HG02970 (cell line): ENCODE data around the gene EEPD1.

ENCODE experiments used
- ATAC-seq: cut with Tn5 transposase; IDR thresholded peaks from one replicate; pipeline ENCODE4 v1.9.1; 2021; ENCODE audit warnings: mild to moderate bottlenecking, moderate library complexity, moderate number of reproducible peaks; ENCODE audit not compliant: unreplicated experiment, low FRiP score

Gene EEPD1

DNA sequence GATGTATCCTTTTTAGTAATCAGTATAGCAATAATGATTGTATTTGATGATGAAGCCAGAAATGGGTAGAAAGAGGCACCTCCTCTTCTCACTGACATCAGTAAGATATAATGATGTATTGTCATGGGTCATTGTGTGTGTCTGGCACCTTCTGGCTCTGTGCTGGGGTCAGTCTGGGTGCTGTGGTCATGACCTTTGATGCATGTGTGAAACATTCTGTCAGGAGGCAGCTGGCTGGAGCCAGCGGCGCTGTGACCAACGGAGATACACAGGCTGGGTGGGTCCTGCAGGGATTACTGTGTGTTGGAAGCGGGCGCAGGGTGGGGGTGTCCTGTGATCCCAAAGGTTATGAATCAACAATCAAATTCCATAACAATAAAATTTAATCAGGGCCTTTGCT, 35.2 kb downstream of the EEPD1 start:
- ATAC-seq = no peak

DNA sequence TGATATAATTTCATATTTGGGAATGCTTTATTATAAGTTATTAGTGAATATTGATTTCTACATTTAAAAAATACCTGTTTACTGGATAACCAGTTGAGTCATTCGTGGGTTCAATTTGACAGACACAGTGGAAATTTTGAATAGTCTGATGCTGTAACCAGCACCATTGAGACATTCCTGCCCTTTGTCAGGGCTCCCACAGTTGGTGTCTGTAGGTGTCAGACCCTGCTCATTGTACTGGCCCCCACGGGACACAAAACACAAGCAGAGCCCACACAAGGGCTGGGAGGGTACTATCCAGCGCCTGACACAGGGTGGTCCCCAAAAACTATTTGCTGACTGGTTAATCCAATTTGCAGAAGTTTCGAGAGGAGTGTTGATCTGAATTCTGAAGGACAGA, 35.9 kb downstream of the EEPD1 start:
- no peak for ATAC-seq

DNA sequence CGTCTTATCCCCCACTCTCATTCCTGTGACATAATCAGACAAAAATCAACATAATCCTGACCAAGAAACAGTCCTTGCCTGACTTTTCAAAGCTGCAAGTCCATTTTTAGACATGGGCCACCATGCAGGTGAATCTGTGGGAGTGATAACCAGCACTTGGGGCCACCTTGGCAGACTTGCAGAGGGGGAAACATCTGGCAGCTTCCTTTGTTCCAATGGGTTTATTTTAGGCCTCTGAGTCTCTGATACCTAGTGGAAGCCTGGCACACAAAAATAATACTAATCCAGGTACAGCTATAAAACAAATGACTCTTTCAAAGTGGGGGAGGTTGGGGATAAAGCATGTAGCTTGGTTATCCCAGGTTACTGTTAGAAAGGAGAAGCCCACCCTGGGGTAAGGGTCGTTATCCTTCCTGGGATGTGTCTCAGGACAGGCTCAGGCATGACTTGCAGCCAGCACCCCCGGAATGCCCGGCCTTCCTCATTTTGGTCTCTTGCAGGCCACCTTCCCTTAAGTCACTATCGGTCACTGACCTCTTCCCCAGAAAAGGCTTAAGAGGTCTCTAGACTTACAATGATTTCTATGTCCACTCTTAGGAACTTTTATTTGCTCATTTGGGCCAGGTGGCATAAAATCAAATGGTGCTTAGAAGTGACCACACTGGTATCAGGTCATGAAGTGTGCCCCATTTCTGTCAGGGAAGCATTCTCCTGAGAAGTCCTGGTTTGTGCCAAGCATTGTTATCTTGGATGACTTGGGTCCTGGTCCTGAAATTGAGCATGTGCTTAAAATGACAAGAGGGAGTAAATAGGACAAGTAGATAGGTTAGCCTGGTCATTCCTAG, 37.6 kb downstream of the EEPD1 start:
- no peak for ATAC-seq

DNA sequence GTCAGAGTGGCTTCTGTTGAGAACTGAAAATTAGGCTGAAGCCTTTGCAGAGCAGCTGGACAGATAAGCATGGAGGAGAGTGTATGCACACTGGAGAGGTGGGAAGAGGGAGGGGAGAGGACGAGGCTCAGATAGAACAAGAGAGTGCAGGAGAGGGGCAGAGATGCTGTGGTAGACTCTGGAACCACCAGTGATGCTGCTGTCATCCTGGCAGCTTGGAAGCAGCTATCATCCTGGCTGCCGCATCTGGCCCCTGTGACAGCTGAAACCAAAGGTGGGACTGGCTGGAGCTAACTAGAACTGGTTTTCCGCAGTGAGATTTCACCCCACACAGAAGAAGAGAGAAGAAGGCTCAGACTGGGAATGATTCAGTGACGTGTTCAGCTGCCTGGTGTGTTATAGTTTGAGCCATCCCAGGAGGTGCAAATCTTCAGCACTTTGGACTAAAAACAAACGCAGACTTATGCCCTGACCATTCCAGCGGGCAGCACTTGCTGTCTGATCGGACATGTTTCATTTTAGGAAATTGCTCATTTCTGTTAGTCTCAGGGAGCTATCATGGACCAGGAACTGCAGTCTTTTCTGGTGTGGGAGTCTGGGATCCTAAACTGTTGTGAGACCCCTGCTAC, 38.4 kb downstream of the EEPD1 start:
- ATAC-seq = no peak

DNA sequence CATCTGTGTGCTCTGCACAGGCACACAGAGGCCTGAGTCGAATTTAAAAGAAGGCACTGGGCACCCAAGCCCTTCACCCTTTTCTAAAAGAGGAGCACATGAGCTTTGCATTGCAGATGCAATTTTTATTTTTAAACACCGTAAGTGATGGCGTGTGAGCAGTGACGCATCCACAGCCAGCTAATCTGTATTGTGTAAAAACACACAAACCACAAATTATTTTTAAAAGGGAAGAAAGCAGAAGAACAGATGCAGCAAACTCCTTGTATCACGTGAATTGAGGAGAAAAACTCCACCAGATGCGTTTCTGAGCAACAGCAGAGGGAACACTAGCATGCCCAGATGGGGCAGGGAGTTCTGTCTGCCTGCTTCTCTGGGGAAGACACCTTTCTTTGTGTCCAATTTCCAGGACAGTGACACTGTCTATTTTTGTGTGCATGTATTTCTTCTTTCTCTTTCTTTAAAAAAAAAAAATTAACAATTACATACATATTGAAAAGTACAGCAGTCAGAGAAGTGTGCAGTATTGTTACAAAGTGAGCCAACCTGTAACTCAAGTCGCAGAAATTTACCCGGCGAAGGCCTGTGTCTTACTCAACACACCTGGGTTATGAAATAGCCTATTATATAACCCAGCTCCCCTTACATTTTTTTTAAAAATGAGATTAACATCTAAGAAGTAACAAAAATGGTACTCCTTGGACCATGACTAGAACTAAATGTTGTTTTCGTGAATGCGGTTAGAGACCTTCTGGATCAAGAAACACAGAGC, 39.2 kb downstream of the EEPD1 start:
- no peak for ATAC-seq

DNA sequence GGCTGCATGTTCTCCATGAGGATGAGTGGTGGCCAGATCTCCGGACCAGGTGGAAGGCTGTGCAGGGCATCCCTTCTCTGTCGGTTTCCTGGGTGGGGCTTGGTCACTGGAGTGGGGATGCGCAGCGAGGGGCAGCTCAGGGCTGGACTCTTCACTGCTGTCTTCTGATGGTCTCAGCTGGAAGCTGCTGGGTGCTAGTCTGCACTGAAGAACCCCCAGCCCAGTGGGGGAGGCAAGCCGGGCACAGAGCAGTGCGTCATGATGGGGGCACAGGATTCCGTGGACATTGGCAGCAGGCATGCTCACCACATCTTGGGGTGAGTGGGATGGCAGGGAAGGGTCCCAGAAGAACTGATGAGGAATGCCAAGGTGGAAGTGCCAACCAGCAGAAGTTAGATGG, 39.8 kb downstream of the EEPD1 start:
- ATAC-seq = no peak

DNA sequence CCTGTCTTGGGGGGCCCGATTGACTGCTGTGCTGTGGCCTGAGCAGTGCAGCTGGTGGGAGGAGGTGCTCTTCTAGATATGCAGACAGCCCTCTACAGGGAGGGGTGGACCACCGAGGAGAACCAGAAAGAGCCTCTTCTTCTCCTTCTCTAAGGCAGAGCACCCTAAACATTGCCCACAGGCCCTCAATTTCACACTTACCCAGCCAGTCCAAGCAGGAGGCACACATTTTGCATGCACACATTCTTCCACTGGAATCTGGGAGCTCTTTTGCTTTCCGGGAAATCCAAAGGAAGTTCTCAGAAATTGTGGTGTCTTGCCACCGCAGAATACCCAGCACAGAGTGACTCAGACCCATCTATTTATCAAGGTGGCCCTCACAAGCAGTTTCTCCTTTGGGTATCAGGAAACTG, 45.8 kb downstream of the EEPD1 start:
- ATAC-seq = no peak

DNA sequence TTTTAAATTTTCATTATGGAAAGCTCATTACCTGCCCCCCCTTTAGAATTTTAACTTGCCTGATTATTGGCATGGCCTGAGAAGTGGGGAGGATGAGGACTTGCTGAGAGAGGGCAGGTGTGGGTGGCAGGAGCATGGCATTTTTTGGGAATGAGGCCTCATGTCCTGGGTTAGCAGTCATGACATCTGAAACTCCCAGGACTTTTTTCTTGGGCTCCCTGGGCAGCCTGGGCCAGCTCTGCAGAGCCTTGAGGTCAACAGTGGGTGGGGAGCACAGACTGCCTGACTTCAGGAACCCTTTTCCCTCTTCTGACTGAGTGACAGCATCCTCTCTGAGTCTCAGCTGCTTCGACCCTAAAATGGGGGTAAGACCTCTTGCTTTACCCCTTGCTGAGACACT, 46.3 kb downstream of the EEPD1 start:
- no peak for ATAC-seq

DNA sequence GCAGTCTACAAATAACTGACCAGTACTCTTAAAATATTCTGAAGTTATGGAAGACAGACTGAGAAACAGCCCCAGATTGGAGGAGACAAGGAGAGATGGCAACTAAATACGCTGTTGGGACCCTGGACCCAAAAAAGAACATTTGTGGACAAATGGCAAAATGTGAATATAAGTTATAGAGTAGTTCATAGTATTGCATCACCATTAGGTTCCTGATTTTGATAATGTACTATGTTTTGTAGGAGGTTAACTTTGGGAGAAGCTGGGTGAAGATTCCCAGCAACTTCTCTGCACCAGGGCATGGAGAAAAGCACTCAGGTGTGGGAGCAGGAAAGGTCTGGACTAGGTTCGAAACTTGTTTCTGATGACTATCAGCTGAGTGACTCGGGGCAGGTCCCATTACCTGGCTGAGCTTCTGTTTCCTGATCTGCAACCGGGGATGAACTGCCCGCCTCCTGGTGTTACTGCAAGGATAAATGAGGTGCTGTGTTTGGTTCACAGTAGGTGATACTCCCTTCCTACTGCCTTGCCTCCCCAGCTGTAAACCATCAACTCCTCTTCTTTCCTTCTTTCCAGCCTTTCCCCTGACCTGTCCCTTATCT, 48.2 kb downstream of the EEPD1 start:
- no peak for ATAC-seq

DNA sequence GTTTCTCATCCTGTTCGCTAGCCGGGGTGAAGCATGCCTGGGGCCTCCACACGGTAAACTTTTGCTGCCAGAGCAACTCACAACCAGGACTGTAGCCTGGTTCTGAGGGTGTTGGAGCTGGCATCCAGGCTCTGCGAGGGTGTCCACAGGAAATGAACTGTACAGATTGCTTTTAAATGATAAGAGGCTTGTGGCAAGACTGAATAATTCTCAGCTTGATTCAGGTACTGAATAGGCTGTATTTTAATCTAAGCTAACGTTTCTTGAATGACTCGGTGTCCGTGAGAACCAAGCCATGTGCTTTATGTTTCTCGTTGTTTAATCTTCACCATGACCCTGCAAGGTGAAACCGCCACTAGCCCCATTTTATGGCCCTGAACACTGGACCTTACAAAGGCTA, 49.3 kb downstream of the EEPD1 start:
- ATAC-seq = no peak

DNA sequence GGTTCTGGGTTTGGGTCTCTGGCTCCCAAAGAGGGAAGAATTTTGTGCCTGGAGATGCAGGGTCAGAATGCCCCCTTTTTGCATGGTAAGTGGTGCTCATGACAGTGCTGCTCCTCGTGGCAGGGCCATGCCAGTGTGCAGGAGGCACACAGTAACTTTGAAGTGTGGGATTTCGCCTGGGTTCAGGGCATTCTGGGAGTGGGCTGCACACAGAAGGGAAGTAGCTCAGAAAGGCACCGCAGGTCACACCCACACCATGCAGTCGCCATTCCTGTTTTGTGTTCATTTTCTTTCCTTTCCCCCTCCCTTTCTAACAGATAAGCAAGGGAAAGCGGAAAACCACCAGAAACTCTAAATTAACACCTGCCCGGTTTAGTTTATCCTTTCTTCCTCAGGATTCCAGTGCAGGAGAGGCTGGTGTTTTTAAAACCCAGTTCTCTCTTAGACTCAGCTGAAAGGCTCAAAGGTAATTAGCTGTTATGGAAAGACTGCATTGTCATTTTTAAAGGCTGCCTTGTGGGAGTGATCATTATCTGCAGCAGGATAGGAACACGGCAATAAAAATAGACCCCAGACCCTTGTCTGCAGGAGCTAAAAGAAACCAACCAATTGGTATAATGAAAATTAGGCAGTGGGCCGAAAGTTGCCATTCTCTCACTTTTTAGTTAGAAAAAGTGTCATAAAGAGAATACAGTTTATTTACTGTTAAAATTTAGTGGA, 50.2 kb downstream of the EEPD1 start:
- ATAC-seq = no peak

DNA sequence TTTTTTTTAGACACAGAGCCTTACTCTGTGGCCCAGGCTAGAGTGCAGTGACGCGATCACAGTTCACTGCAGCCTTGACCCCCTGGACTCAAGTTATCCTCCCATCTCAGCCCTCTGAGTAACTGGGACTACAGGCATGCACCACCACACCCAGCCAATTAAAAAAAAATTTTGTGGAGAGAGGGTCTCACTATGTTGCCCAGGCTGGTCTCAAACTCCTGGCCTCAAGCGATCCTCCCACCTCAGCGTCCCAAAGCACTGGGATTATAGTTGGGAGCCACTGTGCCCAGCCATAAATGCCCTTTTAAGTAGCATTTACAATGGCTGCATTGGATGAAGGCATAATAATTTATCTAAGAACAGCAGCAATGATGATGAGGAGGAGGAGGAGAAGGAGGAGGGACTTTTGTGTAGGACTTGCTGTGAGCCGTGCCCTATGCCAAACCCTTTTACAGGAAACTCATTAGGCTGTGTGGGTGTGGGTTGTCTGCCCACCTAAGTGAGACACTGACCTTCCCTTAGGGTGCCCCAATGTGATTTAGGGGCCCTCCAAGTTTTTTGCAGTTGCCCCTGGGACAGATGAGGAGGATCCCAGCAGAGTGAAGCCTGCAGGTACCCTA, 51.1 kb downstream of the EEPD1 start:
- ATAC-seq = no peak

DNA sequence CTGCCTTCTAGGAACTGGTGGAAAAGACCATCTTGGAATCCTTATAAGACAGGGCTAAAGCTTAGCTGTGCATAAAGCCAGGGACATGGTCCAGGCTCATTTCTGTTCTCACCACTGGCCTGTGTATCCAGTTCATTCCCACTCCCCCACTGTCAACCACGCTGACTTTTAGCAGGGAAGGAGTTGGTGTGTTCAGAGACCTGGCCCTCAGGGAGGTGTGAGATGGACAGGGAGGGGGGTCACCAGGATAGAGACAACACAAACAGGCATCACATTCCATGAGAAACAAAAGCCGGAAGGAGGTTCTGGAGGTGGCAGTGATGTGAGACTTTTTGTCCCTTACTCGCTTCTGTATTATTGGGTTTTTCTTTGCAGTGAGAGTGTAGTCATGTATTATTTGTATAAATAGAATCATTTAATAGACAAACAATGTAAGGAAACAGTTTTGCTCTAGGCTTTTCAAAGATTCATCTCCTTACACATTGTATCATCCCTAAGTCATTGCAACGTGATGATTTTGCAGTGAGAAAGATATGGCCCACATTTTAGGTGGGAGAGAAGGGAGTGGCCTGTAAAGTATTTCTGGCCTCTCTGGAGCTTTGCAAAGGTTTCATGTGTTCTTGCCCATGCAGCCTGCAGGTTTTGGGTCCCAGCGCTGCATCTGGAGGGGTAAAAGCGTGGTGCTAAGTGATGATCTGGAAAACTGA, 52.0 kb downstream of the EEPD1 start:
- ATAC-seq = no peak

DNA sequence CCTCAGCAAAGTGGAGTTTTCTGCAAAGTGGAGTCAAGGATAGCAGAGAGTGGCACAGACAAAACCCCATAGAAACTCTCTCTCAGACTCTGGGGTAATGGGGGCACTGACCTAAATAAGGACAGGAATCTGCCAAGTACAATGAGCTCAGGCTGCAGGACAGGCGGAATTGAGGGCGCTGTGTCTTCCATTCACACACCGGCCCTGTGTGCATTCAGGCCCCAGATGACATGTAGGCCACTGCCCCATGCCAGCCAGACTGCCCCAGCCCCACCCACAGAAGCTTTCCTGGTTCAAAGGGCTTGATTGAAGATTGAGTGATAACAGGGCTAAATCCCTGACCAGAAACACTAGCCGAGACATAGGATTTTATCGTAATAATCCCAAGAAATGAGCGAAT, 52.7 kb downstream of the EEPD1 start:
- ATAC-seq = no peak

DNA sequence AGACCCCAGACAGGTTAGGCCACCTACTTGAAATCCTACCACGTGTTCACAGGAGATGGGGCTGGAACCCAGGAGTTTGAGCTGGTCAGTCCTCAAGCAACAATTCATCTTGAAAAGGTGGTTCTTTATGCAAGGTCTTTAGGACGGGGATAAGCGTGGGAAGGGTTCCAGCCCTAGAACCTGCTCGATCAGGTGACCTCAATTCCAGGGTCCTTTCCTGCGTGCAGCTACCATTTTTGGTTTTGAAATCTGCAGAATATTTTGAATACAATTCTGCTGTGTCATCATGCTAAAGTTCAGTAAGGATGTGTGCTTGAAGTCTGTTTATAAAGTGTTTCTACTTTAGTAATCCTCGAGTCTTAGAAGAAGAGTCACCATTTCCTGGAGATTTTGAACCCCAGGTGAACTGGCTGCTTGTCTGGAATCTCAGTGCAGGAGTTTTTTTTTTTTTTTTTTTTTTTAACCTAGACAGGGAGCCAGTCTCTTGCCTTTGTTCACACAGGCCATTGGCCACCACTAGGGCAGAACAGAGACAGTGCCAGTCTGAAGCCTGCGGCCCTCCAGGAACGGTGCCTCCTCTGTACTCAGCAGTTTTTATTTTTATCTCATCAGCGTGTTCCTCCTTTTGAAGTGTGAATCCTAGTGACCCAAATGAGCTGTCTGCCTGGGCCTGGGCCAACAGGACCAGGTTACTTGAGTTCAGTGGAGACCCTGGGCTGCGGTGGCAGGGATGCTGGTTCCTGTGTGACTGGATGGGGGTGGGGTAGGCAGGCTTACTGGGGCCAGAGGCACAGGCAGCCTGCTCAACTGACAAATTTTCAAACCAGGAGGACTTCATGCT, 54.6 kb downstream of the EEPD1 start:
- ATAC-seq = no peak

DNA sequence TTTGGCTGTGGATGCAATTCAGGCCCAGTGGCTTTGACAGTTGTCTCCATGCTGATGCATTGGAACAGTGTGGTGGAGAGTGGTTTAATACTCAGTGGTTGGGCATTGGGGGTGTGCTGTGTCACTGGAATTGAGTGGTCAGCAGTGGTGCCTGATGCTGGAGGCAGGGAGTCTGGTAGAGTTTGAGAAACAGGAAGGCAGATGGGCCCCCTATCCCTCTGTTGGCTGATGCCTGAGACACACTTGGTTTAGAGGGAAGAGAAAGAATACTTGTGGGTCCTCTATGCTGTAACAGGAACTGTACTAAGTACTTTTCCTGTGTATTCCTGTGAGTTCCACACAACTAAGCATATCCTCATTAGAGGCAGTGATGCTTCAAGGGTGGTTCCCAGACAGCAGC, 55.4 kb downstream of the EEPD1 start:
- no peak for ATAC-seq

DNA sequence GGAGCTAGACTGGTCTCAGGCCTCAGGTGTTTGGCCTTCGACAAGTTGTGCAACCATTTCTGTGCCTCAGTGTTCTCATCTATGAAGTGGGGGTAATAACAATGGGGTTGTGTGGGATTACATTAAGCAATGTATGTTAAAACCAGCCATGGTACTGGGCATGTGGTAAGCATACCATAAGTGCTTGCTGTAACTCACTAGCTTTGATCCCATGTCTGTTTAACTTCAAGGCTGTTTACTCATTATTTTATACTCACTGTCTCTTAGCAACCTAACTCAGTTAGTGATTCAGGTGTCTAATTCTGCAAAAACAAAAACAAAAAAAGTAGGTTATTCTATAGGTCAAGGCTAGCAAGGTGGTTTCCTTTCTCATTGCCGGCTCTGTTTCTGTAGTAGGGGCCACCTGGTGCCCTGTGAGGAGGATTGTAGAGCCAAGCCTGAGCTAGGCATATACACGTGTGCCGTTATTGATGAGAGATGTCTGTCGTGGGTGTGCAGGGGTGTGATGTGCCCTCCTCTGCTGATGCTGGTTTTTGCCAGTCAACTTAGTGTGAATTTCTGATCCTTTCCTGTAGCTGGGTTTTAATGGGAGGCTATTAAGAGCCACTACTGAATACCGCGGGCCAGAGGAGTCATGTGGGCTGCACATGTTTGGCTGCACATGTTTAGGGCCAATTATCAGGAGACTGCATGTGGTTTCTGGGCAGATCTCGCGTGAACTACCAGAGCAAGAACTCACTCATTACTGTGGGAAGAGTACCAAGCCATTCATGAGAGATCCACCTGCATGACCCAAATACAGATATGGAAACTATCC, 56.2 kb downstream of the EEPD1 start:
- no peak for ATAC-seq

DNA sequence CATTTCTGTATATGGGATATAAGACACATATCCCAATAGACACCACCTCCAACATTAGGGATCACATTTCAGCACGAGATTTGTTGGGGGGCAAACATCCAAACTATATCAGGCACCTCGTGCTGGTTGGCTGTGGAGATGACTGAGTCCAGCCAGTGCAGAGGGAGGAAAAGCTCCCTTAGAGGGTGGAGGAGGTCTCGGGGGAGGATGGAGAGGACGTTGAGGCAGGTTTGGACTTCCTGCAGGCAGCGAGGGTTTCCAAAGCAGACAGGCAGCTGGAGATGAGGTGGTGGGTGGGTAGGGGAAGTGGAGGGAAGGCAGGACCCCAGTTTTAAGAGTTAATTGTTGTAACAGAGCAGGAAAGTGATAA, 56.7 kb downstream of the EEPD1 start:
- no peak for ATAC-seq
